GM21423 (cell line): ENCODE results near the gene CCZ1.
"Not testable (repeated sequence)": the region's sequence is repeated elsewhere in the genome, so short reads cannot be mapped to it uniquely, and the experiment has no call there.

ENCODE experiments used
- ATAC-seq: cut with Tn5 transposase; IDR thresholded peaks from one replicate; pipeline ENCODE4 v1.9.1; 2021; ENCODE audit warnings: mild to moderate bottlenecking, moderate library complexity; ENCODE audit not compliant: unreplicated experiment

The CCZ1 gene

GRCh38 chr7:5904726-5905125, 6.2 kb downstream of the CCZ1 start:
- not testable (repeated sequence) for ATAC-seq

- ATAC-seq: not testable (repeated sequence)
Measured at GRCh38 chr7:5908835-5909234, 10.3 kb downstream of the CCZ1 start.

GRCh38 chr7:5916529-5916928, 18.0 kb downstream of the CCZ1 start:
- not testable (repeated sequence) for ATAC-seq

- not testable (repeated sequence) for ATAC-seq
Measured at GRCh38 chr7:5924180-5924579, 25.6 kb downstream of the CCZ1 start.

GRCh38 chr7:5924630-5925029, 26.1 kb downstream of the CCZ1 start:
- not testable (repeated sequence) for ATAC-seq

GRCh38 chr7:5926263-5926870, 27.8 kb downstream of the CCZ1 start:
- not testable (repeated sequence) for ATAC-seq

- not testable (repeated sequence) for ATAC-seq
Measured at GRCh38 chr7:5930290-5930689, 31.8 kb downstream of the CCZ1 start.

- not testable (repeated sequence) for ATAC-seq
Measured at GRCh38 chr7:5931250-5931649, 32.7 kb downstream of the CCZ1 start.

- not testable (repeated sequence) for ATAC-seq
Measured at GRCh38 chr7:5931905-5932644, 33.5 kb downstream of the CCZ1 start.

GRCh38 chr7:5934945-5935450, 36.5 kb downstream of the CCZ1 start:
- not testable (repeated sequence) for ATAC-seq

GRCh38 chr7:5963205-5963604, 64.7 kb downstream of the CCZ1 start:
- ATAC-seq: not testable (repeated sequence)

- not testable (repeated sequence) for ATAC-seq
Measured at GRCh38 chr7:5963810-5964209, 65.3 kb downstream of the CCZ1 start.

GRCh38 chr7:5970347-5970911, 71.9 kb downstream of the CCZ1 start, which contains the start of gene RSPH10B:
TSS of gene RSPH10B (minus strand) at chr7:5970689. CDS start at chr7:5967116, 3,573 bp downstream.
- not testable (repeated sequence) for ATAC-seq

GRCh38 chr7:5973580-5973979, 75.0 kb downstream of the CCZ1 start:
- ATAC-seq: not testable (repeated sequence)
